Thyroid gland (tissue), 4 donors: ENCODE data around the gene FHIT.

Source experiments
- CTCF ChIP-seq, 6 experiments: fragments of 200-600 bp in 3 of 6; fragments of 450-650 bp in 3 of 6; sonication (generic) in 3 of 6; IDR thresholded peaks; one replicate each; pipeline ENCODE4 v1.5.1; 2016 to 2019; ENCODE audit warnings: antibody characterized with exemption in 6 of 6, mild to moderate bottlenecking in 2 of 6, inconsistent platforms in 1 of 6, moderate library complexity in 1 of 6
- POLR2A ChIP-seq, 2 donors: fragments of 450-650 bp; IDR thresholded peaks; one replicate each; pipeline ENCODE4 v1.6.1; 2017; ENCODE audit warnings: antibody characterized with exemption in 2 of 2, mild to moderate bottlenecking in 2 of 2, moderate library complexity in 1 of 2

GRCh38 chr3:59774000-59774399 is 1477.3 kb downstream of the FHIT start:
- TF ChIP-seq CTCF (IDR thresholded peaks at IDR 0.05) (no peak), POLR2A (IDR thresholded peaks at IDR 0.05) (no peak)
